Gastrocnemius medialis (tissue), 4 donors: ENCODE results near the gene CD82.

Experiments
- POLR2A ChIP-seq, 2 donors: fragments of 450-650 bp; IDR thresholded peaks; one replicate each; pipeline ENCODE4 v1.6.1; 2017; ENCODE audit warnings: antibody characterized with exemption in 2 of 2, mild to moderate bottlenecking in 2 of 2, moderate library complexity in 2 of 2
- TF ChIP-seq, protein P1 (sequence below), 5 experiments: fragments of 450-650 bp in 3 of 5; fragments of 200-600 bp in 2 of 5; sonication (generic) in 2 of 5; IDR thresholded peaks in 4 of 5; conservative IDR thresholded peaks in 1 of 5; 1 replicate in 4 of 5; 2 replicates in 1 of 5; pipeline ENCODE4 v1.5.1; 2016 to 2019; ENCODE audit warnings: antibody characterized with exemption in 5 of 5, mild to moderate bottlenecking in 3 of 5, moderate library complexity in 3 of 5

DNA sequence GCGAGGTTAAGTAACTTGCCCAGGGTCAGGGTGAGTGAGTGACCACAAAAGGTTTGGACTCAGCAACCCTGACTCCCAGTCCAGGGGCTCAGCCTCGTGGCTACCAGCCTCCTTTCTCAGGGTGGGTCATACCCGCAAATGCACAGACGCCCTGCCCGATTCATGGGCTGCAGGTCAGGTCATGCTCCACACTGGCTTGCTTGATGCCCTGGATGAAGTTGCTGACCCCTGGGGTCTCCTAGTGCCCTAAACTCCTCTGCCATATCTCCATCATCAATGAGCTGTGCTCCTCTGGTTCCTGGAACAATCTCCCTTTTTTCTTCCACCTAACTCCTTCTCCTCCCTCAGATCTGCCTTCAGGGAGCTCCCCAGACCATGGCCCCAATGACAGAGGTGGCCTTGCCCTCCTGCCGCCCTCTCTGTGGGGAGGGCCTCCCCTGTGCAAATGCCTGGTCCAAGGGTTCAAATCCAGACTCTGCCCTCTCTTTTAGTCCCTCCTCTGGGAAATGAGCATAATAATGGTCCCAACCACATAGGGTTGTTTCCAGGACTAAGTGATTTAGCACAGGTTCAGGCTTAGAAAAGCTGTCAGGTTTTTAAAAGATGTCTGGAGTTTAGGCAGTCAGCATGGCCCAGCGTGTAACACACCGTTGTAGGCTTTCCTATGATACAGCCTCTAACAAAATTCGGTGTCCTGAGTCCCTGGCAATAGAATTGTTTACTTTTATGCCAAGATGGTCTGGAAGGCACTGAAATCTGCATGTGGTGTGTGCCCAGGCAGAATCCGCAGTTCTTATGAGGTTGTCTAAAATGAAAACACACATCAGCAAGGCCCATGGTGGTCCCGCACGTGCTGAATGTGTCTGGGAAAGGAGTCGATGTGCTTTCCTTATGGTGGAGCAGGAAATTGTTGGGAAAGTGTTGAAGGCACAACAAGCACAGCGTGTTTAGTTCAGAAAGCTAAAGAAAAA, 63.6 kb downstream of the CD82 start:
- TF ChIP-seq POLR2A (IDR thresholded peaks at IDR 0.05): no peak
- TF ChIP-seq, protein P1, sequence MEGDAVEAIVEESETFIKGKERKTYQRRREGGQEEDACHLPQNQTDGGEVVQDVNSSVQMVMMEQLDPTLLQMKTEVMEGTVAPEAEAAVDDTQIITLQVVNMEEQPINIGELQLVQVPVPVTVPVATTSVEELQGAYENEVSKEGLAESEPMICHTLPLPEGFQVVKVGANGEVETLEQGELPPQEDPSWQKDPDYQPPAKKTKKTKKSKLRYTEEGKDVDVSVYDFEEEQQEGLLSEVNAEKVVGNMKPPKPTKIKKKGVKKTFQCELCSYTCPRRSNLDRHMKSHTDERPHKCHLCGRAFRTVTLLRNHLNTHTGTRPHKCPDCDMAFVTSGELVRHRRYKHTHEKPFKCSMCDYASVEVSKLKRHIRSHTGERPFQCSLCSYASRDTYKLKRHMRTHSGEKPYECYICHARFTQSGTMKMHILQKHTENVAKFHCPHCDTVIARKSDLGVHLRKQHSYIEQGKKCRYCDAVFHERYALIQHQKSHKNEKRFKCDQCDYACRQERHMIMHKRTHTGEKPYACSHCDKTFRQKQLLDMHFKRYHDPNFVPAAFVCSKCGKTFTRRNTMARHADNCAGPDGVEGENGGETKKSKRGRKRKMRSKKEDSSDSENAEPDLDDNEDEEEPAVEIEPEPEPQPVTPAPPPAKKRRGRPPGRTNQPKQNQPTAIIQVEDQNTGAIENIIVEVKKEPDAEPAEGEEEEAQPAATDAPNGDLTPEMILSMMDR (IDR thresholded peaks at IDR 0.05 in 4 of 5, conservative IDR thresholded peaks at IDR 0.05 in 1 of 5): no peak
